ENCODE measurements around the gene DDR2. TPM values are rescaled to one million over a fixed set of nuclear protein-coding genes. Genes with fewer than 3 reads are reported as not detected.

Gene DDR2
- total and polyA plus RNA-seq, 8 donors: 28.5 to 47.9 (median 45.0) TPM

DNA sequence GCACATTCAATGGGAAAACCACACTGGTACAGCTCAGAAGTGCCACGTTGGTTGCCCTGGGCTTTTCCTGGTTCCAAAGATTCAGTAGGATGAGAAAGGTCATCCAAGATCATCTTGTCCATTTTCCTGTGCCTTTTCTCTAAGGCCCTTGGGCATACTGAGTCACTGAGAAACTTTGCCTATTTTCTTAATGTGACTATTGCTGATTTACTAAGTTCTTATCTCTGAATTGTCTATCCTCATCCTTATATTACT lies 101.0 kb downstream of the DDR2 start:
- Histone ChIP-seq H3K27me3 (no peaks in the 10 kb centered on the region), H3K4me1 (peaks cover 0 to 10% of the 10 kb centered on the region in 2 donors), H3K36me3 (no peaks in the 10 kb centered on the region), H3K4me3 (no peak overlapping the region), H3K9me3 (no peaks in the 10 kb centered on the region), H3K27ac (peak overlapping the region in 1 of 2 donors; percentile 53)
- intact Hi-C loops (cut with DNase I): no loop called here
- no peak for DNase-seq
- no peak for ATAC-seq
- TF ChIP-seq, protein P1, sequence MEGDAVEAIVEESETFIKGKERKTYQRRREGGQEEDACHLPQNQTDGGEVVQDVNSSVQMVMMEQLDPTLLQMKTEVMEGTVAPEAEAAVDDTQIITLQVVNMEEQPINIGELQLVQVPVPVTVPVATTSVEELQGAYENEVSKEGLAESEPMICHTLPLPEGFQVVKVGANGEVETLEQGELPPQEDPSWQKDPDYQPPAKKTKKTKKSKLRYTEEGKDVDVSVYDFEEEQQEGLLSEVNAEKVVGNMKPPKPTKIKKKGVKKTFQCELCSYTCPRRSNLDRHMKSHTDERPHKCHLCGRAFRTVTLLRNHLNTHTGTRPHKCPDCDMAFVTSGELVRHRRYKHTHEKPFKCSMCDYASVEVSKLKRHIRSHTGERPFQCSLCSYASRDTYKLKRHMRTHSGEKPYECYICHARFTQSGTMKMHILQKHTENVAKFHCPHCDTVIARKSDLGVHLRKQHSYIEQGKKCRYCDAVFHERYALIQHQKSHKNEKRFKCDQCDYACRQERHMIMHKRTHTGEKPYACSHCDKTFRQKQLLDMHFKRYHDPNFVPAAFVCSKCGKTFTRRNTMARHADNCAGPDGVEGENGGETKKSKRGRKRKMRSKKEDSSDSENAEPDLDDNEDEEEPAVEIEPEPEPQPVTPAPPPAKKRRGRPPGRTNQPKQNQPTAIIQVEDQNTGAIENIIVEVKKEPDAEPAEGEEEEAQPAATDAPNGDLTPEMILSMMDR (IDR thresholded peaks at IDR 0.05): no peak

DNA sequence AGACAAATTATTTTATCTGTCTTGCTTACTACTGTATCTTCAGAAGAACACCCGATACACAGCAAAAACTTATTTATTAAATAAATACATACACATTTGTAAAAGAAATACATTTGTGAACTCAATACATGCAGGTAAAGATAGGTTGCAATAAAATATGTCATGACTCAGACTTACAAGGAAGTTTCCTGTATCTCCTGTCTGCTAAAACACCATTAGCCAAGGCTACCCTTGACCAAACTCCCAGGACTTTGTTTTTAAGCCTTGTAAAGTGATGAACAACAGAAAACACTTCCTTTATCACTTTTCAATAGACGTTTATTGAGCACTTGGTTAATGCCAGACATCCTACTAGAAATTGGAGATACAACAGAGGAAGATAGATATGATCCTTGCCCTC lies 101.8 kb downstream of the DDR2 start:
- intact Hi-C loops (cut with DNase I): no loop called here
- H3K36me3 ChIP-seq: no peaks in the 10 kb centered on the region
- no peak overlapping the region for H3K4me3 ChIP-seq
- no peaks in the 10 kb centered on the region for H3K9me3 ChIP-seq
- no peaks in the 10 kb centered on the region for H3K27me3 ChIP-seq
- ATAC-seq (no peak), DNase-seq (no peak)
- TF ChIP-seq, protein P1 (IDR thresholded peaks at IDR 0.05): no peak
- H3K27ac ChIP-seq: no peak overlapping the region
- H3K4me1 ChIP-seq: peaks cover 0 to 10% of the 10 kb centered on the region in 2 donors

GRCh38 chr1:162736184-162736583 lies 103.9 kb downstream of the DDR2 start:
- ATAC-seq (peak; percentile 89), DNase-seq (peak in 1 of 4 donors; percentile 28)
- H3K9me3 ChIP-seq: no peaks in the 10 kb centered on the region
- TF ChIP-seq, protein P1 (IDR thresholded peaks at IDR 0.05): no peak
- H3K4me1 ChIP-seq: peaks cover 0 to 10% of the 10 kb centered on the region in 2 donors
- H3K4me3 ChIP-seq: no peak overlapping the region
- no peak overlapping the region for H3K27ac ChIP-seq
- no peaks in the 10 kb centered on the region for H3K36me3 ChIP-seq
- no peaks in the 10 kb centered on the region for H3K27me3 ChIP-seq
- intact Hi-C loops (cut with DNase I): no loop called here

DNA sequence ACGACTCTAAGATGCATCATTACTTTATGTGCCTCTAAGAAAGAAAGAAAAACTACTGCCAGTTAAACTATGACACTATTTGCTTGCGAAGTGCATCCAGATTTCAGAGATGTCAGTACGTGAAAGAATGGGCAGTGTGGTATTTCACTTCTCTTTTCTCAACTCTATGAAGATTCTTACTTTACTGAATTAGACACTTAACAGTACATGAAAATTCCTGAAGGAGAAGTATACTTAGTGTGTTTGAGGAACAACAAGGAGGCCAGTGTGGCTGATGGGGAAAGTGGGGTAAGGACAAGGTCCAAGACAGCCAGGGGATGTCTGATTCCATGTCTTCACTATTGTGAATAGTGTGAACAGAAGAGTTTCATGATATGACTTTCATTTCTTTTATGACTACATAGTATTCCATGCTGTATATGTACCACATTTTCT lies 104.4 kb downstream of the DDR2 start:
- H3K36me3 ChIP-seq: no peaks in the 10 kb centered on the region
- peak; percentile 16 for ATAC-seq
- H3K27ac ChIP-seq: no peak overlapping the region
- TF ChIP-seq, protein P1 (IDR thresholded peaks at IDR 0.05): no peak
- no peak overlapping the region for H3K4me3 ChIP-seq
- H3K27me3 ChIP-seq: no peaks in the 10 kb centered on the region
- intact Hi-C loops (cut with DNase I): no loop called here
- no peaks in the 10 kb centered on the region for H3K9me3 ChIP-seq
- no peak for DNase-seq
- H3K4me1 ChIP-seq: peaks cover 0 to 10% of the 10 kb centered on the region in 2 donors

DNA sequence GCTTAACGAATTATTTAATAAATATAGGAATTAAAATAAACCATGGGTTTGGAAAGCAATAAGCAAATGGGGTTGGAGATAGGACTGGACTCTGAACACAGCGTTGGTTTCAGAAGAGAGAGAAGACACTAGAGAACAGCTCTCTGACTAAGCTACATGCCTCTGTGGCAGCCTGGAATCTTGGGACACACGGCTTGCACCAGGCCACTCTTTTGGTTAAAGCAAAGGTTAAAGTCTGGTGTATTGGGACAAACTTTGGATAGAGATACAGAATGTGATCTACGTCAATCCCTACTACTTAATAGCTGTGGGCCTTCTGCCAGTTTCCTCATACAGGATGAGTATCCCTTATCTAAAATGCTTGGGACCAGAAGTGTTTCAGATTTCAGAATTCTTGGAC lies 108.5 kb downstream of the DDR2 start:
- ATAC-seq: no peak
- no peaks in the 10 kb centered on the region for H3K36me3 ChIP-seq
- H3K4me1 ChIP-seq: peaks cover 0 to 9% of the 10 kb centered on the region in 2 donors
- TF ChIP-seq, protein P1 (IDR thresholded peaks at IDR 0.05): no peak
- H3K27me3 ChIP-seq: no peaks in the 10 kb centered on the region
- no peak for DNase-seq
- intact Hi-C loops (cut with DNase I): no loop called here
- H3K9me3 ChIP-seq: no peaks in the 10 kb centered on the region
- H3K4me3 ChIP-seq: no peak overlapping the region
- no peak overlapping the region for H3K27ac ChIP-seq
